H1 (cell line): Measurements from ENCODE around the gene RHOU.

Experiments used
- CBX5 ChIP-seq: fragments of 300-800, 300-1000 bp; sonication (generic); IDR thresholded peaks from 2 replicates; pipeline ENCODE4 v1.7.1; 2016; ENCODE audit warnings: antibody characterized with exemption, low read length, low read depth
- CEBPB ChIP-seq: IDR thresholded peaks from 2 replicates; pipeline ENCODE4 v1.6.1; 2012; ENCODE audit warnings: low read depth, low read length
- CHD2 ChIP-seq: IDR thresholded peaks from 2 replicates; pipeline ENCODE4 v1.6.1; 2012; ENCODE audit warnings: low read length, improper control_type of control experiment
- EZH2 ChIP-seq: fragments of 200-600 bp; sonication (generic); IDR thresholded peaks from 2 replicates; pipeline ENCODE4 v1.7.1; 2012; ENCODE audit warnings: low read depth, mild to moderate bottlenecking, moderate library complexity, low read length, inconsistent platforms; ENCODE audit not compliant: severe bottlenecking
- NANOG ChIP-seq: IDR thresholded peaks from 2 replicates; pipeline ENCODE4 v1.6.1; 2011; ENCODE audit warnings: low read length, low read depth, mild to moderate bottlenecking, inconsistent platforms; ENCODE audit not compliant: insufficient read depth, poor library complexity, severe bottlenecking
- RAD21 ChIP-seq, 2 experiments: IDR thresholded peaks in 1 of 2; conservative IDR thresholded peaks in 1 of 2; 2 replicates each; pipeline ENCODE4 v1.6.1; 2011; ENCODE audit warnings: low read depth in 2 of 2, low read length in 2 of 2, improper control_type of control experiment in 1 of 2, inconsistent platforms in 1 of 2, mild to moderate bottlenecking in 1 of 2, moderate library complexity in 1 of 2
- RNF2 ChIP-seq: fragments of 200-900, 300-1000 bp; sonication (generic); IDR thresholded peaks from 2 replicates; pipeline ENCODE4 v1.7.1; 2016; ENCODE audit warnings: borderline replicate concordance, low read depth, mild to moderate bottlenecking, antibody characterized with exemption, low read length; ENCODE audit not compliant: poor library complexity, severe bottlenecking; ENCODE audit errors: missing control alignments
- TF ChIP-seq, protein P1 (sequence below), 3 experiments: IDR thresholded peaks; 1 replicate in 2 of 3; 2 replicates in 1 of 3; pipeline versions ENCODE4 v1.5.1 to v1.6.1; 2011; ENCODE audit warnings: low read length in 3 of 3, mild to moderate bottlenecking in 3 of 3, inconsistent platforms in 2 of 3, low read depth in 1 of 3, moderate library complexity in 1 of 3; ENCODE audit not compliant: insufficient read depth in 1 of 3; ENCODE audit errors: control extremely low read depth in 1 of 3

DNA sequence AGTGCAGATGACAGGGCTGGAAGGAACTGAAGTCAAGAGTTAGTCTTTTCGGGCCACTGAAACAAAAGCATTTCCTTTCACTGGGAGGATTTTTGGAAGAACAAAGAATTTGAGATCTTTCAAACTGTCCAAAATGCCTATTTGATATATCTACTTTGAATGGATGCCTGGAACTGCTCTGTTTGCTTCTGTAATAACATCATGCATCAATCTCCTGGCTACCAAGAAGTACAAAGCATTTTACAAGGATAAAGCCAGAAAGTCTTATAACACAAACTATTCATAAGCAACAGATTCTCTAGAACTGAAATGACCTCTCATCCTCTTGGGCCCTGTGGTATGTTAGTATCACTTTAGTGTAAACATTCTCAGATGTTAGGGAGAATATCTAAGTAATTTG lies 18.2 kb upstream of the RHOU start:
- TF ChIP-seq CHD2 (no peak), CEBPB (no peak), RAD21 (IDR thresholded peaks at IDR 0.05 in 1 of 2, conservative IDR thresholded peaks at IDR 0.05 in 1 of 2; ENCODE audit: low read depth in 2 of 2, low read length in 2 of 2) (no peak), EZH2 (no peak), RNF2 (no peak), NANOG (no peak), CBX5 (no peak)
- TF ChIP-seq, protein P1, sequence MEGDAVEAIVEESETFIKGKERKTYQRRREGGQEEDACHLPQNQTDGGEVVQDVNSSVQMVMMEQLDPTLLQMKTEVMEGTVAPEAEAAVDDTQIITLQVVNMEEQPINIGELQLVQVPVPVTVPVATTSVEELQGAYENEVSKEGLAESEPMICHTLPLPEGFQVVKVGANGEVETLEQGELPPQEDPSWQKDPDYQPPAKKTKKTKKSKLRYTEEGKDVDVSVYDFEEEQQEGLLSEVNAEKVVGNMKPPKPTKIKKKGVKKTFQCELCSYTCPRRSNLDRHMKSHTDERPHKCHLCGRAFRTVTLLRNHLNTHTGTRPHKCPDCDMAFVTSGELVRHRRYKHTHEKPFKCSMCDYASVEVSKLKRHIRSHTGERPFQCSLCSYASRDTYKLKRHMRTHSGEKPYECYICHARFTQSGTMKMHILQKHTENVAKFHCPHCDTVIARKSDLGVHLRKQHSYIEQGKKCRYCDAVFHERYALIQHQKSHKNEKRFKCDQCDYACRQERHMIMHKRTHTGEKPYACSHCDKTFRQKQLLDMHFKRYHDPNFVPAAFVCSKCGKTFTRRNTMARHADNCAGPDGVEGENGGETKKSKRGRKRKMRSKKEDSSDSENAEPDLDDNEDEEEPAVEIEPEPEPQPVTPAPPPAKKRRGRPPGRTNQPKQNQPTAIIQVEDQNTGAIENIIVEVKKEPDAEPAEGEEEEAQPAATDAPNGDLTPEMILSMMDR (IDR thresholded peaks at IDR 0.05; ENCODE audit: control extremely low read depth in 1 of 3, insufficient read depth in 1 of 3, low read depth in 1 of 3, low read length in 3 of 3) = no peak
